ENCODE results near the gene MARCKS. TPM values are rescaled to one million over a fixed set of nuclear protein-coding genes. Genes with fewer than 3 reads are reported as not detected.
A peak's percentile ranks its signal among the peaks of the same experiment; 100 is the strongest.

Gene MARCKS, protein sequence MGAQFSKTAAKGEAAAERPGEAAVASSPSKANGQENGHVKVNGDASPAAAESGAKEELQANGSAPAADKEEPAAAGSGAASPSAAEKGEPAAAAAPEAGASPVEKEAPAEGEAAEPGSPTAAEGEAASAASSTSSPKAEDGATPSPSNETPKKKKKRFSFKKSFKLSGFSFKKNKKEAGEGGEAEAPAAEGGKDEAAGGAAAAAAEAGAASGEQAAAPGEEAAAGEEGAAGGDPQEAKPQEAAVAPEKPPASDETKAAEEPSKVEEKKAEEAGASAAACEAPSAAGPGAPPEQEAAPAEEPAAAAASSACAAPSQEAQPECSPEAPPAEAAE
- total RNA-seq = 1 to 10 TPM; 1.7 to 2.2 TPM

DNA sequence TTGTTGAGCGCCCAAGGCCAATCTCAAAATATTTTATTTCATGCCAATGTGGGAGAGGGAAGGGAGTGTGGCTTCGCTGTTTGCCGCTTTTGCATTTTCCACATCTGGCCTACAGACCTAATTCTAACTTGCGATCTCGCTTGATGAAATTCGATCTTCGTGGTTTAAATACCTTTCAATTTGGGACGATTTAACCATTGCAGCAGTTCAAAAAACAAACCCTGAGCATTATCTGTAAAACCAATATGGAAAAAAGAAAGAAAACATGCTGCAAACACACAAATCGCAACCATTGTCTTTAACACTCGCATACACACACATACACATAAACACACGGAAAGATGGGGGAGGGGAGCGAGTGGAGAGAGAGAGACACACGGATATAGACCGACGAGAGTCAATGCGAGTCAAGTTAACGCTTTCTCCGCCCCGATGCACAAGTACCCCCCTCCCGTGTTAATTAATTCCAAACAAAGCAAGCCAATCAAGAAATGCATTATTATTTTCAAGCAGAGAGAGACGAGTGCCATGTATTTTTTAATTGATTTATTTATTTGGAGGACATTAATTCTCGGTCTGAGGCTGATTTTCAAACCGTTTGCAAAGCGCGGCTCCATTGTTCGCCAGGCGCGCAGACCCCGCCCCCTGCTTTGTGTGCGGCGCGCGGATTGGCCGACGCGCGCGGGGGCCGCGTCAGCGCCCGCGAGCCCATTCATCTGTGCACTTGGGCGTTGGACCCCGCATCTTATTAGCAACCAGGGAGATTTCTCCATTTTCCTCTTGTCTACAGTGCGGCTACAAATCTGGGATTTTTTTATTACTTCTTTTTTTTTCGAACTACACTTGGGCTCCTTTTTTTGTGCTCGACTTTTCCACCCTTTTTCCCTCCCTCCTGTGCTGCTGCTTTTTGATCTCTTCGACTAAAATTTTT is at the start of gene MARCKS:
Gene MARCKS (plus strand): TSS at position 721 of the 931 bp plus-strand sequence. CDS start 401 bp downstream, outside the sequence.
- Mint-ChIP-seq H3K36me3 (no peaks in the 10 kb centered on the region), H3K27me3 (peaks cover 53% of the 10 kb centered on the region), H3K4me3 (no peak within 1 kb of the TSS), H3K9me3 (no peaks in the 10 kb centered on the region), H3K27ac (no peak within 1 kb of the TSS), H3K4me1 (peaks cover 18% of the 10 kb centered on the region)
- ATAC-seq (ENCODE audit: low read depth) (peak; percentile 27), DNase-seq (peak; percentile 64)
- POLR2A ChIA-PET = no interaction called here

DNA sequence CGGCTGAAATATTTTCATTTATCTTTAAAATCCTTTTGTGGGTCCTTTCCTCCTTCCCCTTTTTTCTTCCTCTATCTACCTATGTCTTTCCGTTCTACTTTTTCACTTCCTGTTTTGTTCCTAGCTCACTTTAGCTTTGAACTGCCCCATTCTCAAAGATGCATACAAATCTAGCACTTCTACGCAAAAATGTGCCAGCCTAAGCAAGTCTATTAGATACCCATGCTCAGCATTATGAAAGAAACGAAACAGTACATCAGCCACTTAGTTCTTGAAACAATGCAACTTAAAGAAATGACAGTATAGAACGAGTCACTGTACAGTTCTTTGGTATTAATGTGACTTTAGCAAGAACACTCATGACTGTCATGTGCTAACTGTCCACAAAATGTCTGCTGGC is 47.3 kb upstream of the MARCKS start:
- Mint-ChIP-seq H3K4me3 (no peak overlapping the region), H3K27me3 (peaks cover 2% of the 10 kb centered on the region), H3K36me3 (no peaks in the 10 kb centered on the region), H3K4me1 (peaks cover 1% of the 10 kb centered on the region), H3K9me3 (no peaks in the 10 kb centered on the region), H3K27ac (no peak overlapping the region)
- ATAC-seq (ENCODE audit: low read depth) (no peak), DNase-seq (no peak)
- POLR2A ChIA-PET = no interaction called here

DNA sequence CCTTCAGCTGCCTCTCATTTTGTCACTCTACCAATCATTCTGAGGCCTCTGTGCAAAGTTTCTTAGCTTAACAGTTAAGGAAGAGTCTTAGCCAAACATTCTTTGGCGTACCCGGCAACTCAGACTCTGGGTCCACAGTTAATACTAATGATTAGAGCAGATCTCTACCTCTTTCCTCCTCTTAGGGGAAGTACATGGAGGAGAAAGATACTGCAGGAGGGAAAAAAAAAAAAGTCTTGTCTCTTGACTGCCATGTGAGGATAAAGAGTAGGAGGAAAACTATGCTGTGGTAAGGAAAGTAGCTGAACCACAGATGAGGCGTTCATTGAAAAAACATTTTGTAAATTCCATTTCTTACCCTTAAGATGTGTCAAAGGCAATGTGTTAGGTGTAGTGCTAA is 44.0 kb upstream of the MARCKS start:
- POLR2A ChIA-PET = no interaction called here
- H3K4me3 Mint-ChIP-seq = no peak overlapping the region

DNA sequence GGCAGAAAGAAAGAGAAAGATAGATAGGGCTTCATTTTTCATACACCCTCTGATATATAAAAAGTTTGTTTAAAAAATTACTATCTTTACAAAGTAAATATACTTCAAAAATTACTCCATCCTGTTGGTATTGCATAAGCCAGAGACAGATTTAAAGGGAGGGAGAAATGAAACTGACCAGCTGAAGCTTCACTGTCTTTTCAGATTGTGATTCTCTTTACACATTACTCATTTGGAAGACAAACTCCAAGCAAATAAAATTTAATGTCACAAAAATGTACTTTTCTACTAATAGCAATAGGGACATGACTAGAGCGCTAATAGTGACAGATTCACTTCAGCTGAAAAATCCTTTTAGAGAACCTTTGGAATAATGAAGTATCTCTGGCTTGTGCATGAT is 38.6 kb upstream of the MARCKS start:
- H3K36me3 Mint-ChIP-seq = no peaks in the 10 kb centered on the region
- H3K4me3 Mint-ChIP-seq = no peak overlapping the region
- H3K9me3 Mint-ChIP-seq = no peaks in the 10 kb centered on the region
- ATAC-seq (ENCODE audit: low read depth) (no peak), DNase-seq (no peak)
- peaks cover 9% of the 10 kb centered on the region for H3K27me3 Mint-ChIP-seq
- H3K27ac Mint-ChIP-seq = no peak overlapping the region
- POLR2A ChIA-PET = no interaction called here
- no peaks in the 10 kb centered on the region for H3K4me1 Mint-ChIP-seq

More for the DNA sequence above, 44.0 kb upstream of the MARCKS start:
- DNase-seq (no peak), ATAC-seq (ENCODE audit: low read depth) (no peak)
- Mint-ChIP-seq H3K9me3 (no peaks in the 10 kb centered on the region), H3K36me3 (no peaks in the 10 kb centered on the region), H3K27ac (no peak overlapping the region), H3K4me1 (peaks cover 1% of the 10 kb centered on the region), H3K27me3 (peaks cover 4% of the 10 kb centered on the region)

DNA sequence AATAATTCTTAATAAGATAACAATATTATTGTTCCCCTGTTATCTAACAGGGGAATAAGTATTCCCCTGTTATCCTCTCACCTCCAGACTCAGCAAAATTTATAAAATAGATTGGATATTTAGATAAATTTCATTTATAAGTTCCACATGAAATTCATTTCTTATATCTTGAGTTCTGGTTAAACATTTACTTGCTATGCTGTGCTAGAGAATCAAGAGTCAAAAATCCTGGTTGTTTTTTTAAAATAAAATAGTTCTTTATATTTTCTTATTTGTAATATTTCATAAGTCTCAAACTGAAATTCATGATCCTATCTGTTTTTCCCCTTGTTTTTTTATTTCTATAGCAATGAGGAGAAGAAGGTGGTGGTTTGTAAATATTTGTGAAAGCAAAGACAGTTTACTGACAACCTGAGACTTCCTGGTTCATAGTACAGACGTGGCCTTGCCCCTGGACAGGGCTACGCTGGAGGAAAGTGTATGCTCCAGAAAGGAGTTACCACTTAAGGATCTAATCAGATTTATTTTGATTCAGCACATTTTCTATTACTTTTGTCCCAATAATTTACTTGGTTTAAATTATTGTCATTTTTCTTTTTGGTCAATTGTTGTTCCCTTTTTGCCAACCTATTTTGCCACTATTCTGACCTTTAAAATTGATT is 37.8 kb upstream of the MARCKS start:
- Mint-ChIP-seq H3K27ac (no peak overlapping the region), H3K4me3 (no peak overlapping the region), H3K36me3 (no peaks in the 10 kb centered on the region), H3K4me1 (no peaks in the 10 kb centered on the region), H3K9me3 (no peaks in the 10 kb centered on the region), H3K27me3 (peaks cover 8% of the 10 kb centered on the region)
- DNase-seq = no peak
- POLR2A ChIA-PET = no interaction called here
- ATAC-seq (ENCODE audit: low read depth) = no peak

DNA sequence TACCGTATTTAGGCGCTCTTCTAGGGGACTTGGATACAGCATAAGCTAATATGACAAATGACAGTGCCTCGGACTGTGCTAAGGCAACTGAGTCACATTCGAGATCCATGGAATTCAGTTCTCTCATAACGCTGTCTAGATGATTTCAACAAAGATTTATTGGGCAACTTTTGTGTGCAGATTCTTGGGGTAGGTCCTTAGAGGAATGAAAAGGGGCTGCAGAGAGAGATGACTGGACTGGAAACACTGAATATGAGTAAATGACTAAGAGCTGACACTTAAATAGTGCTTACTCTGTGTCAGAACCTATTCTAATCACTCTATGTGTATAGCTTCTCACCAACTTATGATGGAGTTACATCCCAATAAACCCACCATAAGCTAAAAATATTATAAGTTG is 36.4 kb upstream of the MARCKS start:
- POLR2A ChIA-PET = no interaction called here
- no peaks in the 10 kb centered on the region for H3K4me1 Mint-ChIP-seq
- H3K9me3 Mint-ChIP-seq = no peaks in the 10 kb centered on the region
- DNase-seq = no peak
- no peak overlapping the region for H3K4me3 Mint-ChIP-seq
- ATAC-seq (ENCODE audit: low read depth) = no peak
- peaks cover 11% of the 10 kb centered on the region for H3K27me3 Mint-ChIP-seq
- H3K27ac Mint-ChIP-seq = no peak overlapping the region
- no peaks in the 10 kb centered on the region for H3K36me3 Mint-ChIP-seq

DNA sequence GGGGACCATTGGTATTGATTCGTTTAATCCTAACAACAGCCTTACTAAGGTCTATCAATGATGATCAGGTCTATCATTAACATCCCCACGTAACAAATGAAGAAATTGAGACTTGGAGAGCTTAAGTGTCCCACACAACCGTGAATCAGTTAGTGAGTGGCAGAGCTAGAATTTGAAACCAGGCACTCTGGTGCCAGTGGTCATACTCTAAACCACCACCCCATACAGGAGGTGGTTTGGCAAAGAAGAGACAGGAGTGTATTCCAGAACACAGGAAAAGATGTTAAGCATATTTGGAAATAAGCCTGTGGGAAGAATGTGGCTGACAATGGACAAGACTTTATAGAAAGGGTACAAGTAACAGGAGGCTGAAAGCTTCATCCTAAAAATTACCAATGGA is 35.7 kb upstream of the MARCKS start:
- no peaks in the 10 kb centered on the region for H3K4me1 Mint-ChIP-seq
- ATAC-seq (ENCODE audit: low read depth) (no peak), DNase-seq (no peak)
- POLR2A ChIA-PET = no interaction called here
- H3K9me3 Mint-ChIP-seq = no peaks in the 10 kb centered on the region
- no peaks in the 10 kb centered on the region for H3K36me3 Mint-ChIP-seq
- peaks cover 11% of the 10 kb centered on the region for H3K27me3 Mint-ChIP-seq
- H3K27ac Mint-ChIP-seq = no peak overlapping the region
- no peak overlapping the region for H3K4me3 Mint-ChIP-seq

DNA sequence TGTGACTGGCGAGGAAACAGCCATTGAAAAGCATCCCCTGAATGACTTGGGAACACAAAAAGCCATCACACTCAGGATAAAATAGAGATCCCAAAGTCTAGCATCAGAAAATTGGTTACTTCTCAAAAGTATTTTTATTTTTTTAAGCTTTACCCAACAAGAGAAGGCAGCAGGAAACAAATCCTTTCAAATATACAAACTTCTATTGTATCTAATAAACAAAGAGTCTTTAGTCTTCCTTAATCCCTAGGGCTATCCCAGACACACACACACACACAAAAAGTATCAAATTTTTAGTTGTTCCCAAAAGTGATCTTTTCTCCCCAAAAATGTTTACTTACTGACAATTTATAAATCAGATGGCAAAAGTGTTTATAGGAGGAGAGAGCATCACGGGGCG is 33.2 kb upstream of the MARCKS start:
- Mint-ChIP-seq H3K36me3 (no peaks in the 10 kb centered on the region), H3K4me1 (no peaks in the 10 kb centered on the region), H3K27ac (no peak overlapping the region), H3K9me3 (no peaks in the 10 kb centered on the region), H3K4me3 (no peak overlapping the region), H3K27me3 (peaks cover 16% of the 10 kb centered on the region)
- POLR2A ChIA-PET = no interaction called here
- ATAC-seq (ENCODE audit: low read depth) (no peak), DNase-seq (no peak)

DNA sequence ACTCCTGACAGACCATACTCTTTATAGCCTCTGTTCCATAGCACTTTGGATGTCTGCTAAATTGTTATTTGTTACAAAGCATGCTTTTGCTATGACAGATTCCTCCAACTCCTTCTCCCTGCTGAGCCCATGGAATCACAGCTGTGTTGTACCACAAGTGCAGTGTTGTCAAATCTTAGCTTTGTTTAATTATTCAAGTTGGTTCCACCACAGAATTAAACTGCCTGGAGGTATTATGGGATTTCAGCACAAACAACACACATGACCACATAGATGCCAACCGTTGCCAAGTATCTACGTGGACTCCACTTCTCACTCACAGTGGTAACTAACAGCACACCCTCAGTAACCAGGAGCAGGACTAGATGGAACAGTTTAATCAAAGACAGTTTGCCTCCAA is 32.7 kb upstream of the MARCKS start:
- ATAC-seq (ENCODE audit: low read depth) = no peak
- no peak overlapping the region for H3K4me3 Mint-ChIP-seq
- H3K4me1 Mint-ChIP-seq = no peaks in the 10 kb centered on the region
- no peak for DNase-seq
- H3K27me3 Mint-ChIP-seq = peaks cover 16% of the 10 kb centered on the region
- POLR2A ChIA-PET = no interaction called here
- no peaks in the 10 kb centered on the region for H3K36me3 Mint-ChIP-seq
- no peaks in the 10 kb centered on the region for H3K9me3 Mint-ChIP-seq
- H3K27ac Mint-ChIP-seq = no peak overlapping the region

DNA sequence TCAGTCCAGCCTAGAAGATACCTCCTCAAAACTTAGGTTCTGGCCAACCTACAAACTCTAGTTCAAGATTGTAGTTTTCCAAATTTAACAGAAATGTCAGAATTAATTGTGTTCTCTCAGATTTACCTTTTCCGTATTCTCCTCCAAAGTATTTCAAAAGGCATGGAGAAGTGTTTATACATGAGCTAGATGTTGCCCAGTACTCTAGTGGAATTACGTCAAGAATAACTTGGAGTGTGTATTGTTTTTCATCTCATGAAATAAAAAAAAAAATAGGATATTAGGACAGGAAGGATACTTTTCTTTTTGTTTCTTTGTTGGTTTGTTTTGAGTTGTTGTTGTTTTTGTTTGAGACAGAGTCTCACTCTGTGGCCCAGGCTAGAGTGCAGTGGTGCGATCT is 32.3 kb upstream of the MARCKS start:
- POLR2A ChIA-PET = no interaction called here
- no peak for ATAC-seq (ENCODE audit: low read depth)
- no peaks in the 10 kb centered on the region for H3K4me1 Mint-ChIP-seq
- H3K9me3 Mint-ChIP-seq = no peaks in the 10 kb centered on the region
- no peak for DNase-seq
- peaks cover 16% of the 10 kb centered on the region for H3K27me3 Mint-ChIP-seq
- H3K36me3 Mint-ChIP-seq = no peaks in the 10 kb centered on the region
- H3K27ac Mint-ChIP-seq = no peak overlapping the region
- H3K4me3 Mint-ChIP-seq = no peak overlapping the region

DNA sequence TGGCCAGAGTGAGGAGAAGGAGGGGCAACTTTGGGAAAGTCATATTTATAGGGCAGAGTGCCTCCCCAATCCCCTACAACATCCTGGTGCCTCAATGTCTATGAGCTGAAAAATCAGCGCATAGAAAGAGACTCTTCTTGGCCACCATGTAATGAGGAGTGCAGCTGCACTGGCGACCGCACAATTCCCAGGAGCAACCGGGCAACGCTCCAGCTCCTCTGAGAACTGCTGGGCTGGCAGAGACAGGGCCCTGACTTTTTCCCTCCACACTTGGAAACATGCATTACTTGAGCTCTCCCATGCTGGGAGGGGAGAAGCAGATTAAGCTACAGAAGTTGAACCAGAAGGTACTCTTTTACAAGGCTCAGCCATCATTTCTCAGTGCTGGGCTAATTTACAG is 31.4 kb upstream of the MARCKS start:
- no peak overlapping the region for H3K27ac Mint-ChIP-seq
- H3K27me3 Mint-ChIP-seq = peaks cover 16% of the 10 kb centered on the region
- no peak overlapping the region for H3K4me3 Mint-ChIP-seq
- POLR2A ChIA-PET = no interaction called here
- ATAC-seq (ENCODE audit: low read depth) = no peak
- H3K36me3 Mint-ChIP-seq = no peaks in the 10 kb centered on the region
- H3K4me1 Mint-ChIP-seq = no peaks in the 10 kb centered on the region
- no peak for DNase-seq
- H3K9me3 Mint-ChIP-seq = no peaks in the 10 kb centered on the region

DNA sequence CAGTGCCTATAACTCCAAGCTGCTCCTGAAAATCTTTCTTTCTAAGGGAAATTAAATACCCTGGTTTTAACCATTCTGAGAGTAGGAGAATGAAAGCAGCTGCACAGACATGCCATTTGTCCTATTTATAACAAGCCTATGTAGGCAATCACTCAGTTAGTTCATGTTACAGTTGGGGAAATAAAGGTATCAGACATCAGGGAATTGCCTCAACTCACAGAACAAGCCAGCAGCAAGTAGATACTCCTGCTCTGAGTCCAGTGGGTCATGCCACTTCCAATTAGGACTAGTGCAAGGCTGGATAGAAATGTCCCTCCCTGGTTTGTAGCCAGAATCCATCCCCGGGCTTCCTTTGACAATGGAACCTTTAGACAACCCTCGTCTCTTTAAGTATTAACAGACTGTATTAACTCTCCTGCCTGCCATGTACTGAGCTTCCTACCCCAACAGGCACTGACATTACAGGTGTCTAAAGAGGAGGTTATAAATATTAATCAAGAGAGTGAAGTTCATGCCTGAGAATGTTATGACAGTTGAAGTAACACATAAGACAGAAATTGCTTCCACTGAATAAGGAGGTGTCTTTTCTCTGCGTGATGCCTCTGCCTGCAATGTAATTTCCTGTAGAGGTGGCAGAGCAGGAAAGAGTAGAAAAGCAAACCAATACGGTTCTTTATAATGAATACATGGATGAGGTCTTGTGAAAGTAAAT is 28.0 kb upstream of the MARCKS start:
- POLR2A ChIA-PET = no interaction called here
- Mint-ChIP-seq H3K36me3 (no peaks in the 10 kb centered on the region), H3K27me3 (peaks cover 14% of the 10 kb centered on the region), H3K4me3 (no peak overlapping the region), H3K9me3 (no peaks in the 10 kb centered on the region), H3K4me1 (no peaks in the 10 kb centered on the region), H3K27ac (no peak overlapping the region)
- no peak for DNase-seq
- no peak for ATAC-seq (ENCODE audit: low read depth)

DNA sequence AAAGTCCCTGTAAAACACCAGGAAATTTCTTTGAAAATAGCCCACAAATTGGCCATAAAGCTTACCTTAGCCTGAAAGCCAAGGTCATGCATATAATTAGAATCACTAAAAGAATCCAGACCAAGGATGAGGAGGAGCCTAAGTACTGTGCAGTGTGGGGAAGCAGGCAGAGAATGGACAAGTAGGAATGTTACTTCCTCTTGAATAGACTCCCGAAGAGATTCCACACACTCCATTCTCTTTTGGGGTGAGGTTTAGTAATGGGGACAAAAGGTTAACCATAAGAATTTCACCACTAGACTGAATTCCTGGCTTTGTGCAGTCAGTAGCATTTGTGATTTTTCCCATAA is 27.5 kb upstream of the MARCKS start:
- POLR2A ChIA-PET = no interaction called here
- Mint-ChIP-seq H3K9me3 (no peaks in the 10 kb centered on the region), H3K36me3 (no peaks in the 10 kb centered on the region)

More for the DNA sequence above, 27.5 kb upstream of the MARCKS start:
- DNase-seq = no peak
- H3K4me1 Mint-ChIP-seq = no peaks in the 10 kb centered on the region
- no peak for ATAC-seq (ENCODE audit: low read depth)
- no peak overlapping the region for H3K4me3 Mint-ChIP-seq
- peaks cover 14% of the 10 kb centered on the region for H3K27me3 Mint-ChIP-seq
- no peak overlapping the region for H3K27ac Mint-ChIP-seq

Data from activated naive CD8-positive, alpha-beta T cell treated with anti-CD3 and anti-CD28 coated beads, Interleukin-2, amount 10 ng/mL, durations not matched to agents 7 days and 5 days (primary cell).